GM23248 (cell line): Measurements from ENCODE around the gene TNS3. TPM values are rescaled to one million over a fixed set of nuclear protein-coding genes. Genes with fewer than 3 reads are reported as not detected.

Experiments used
- DNase-seq: peaks from one replicate; pipeline ENCODE4 v3.0.0-alpha.2; 2015
- H2AFZ ChIP-seq: fragments of 200-600 bp; sonication (generic); 2 replicates; pipeline ENCODE4 v1.6.1; 2016; ENCODE audit warnings: antibody characterized with exemption
- H3F3A ChIP-seq: fragments of 200-600 bp; sonication (generic); 2 replicates; pipeline ENCODE4 v1.6.1; 2016; ENCODE audit warnings: mild to moderate bottlenecking, antibody characterized with exemption, mixed run types; ENCODE audit not compliant: insufficient read depth
- H3K27ac ChIP-seq: fragments of 200-600 bp; sonication (generic); 2 replicates; pipeline ENCODE4 v1.5.1; 2016; ENCODE audit warnings: mild to moderate bottlenecking
- H3K27me3 ChIP-seq: fragments of 200-600 bp; sonication (generic); replicated peaks from 2 replicates; pipeline ENCODE4 v1.6.1; 2016; ENCODE audit warnings: mild to moderate bottlenecking; ENCODE audit not compliant: insufficient read depth
- H3K36me3 ChIP-seq: fragments of 200-600 bp; sonication (generic); 2 replicates; pipeline ENCODE4 v1.6.1; 2016; ENCODE audit warnings: low read depth, mild to moderate bottlenecking
- H3K4me1 ChIP-seq: fragments of 200-600 bp; sonication (generic); 2 replicates; pipeline ENCODE4 v1.6.1; 2016; ENCODE audit warnings: mild to moderate bottlenecking; ENCODE audit not compliant: insufficient read depth
- H3K4me2 ChIP-seq: fragments of 200-600 bp; sonication (generic); one replicate; pipeline ENCODE4 v1.6.1; 2016; ENCODE audit warnings: mild to moderate bottlenecking; ENCODE audit not compliant: unreplicated experiment
- H3K4me3 ChIP-seq: fragments of 200-600 bp; sonication (generic); 2 replicates; pipeline ENCODE4 v1.5.1; 2016; ENCODE audit warnings: mild to moderate bottlenecking
- H3K79me2 ChIP-seq: fragments of 200-600 bp; sonication (generic); 2 replicates; pipeline ENCODE4 v1.6.1; 2016; ENCODE audit warnings: mild to moderate bottlenecking; ENCODE audit not compliant: insufficient read depth
- H3K9ac ChIP-seq: fragments of 200-600 bp; sonication (generic); 2 replicates; pipeline ENCODE4 v1.6.1; 2016; ENCODE audit warnings: mild to moderate bottlenecking
- H3K9me2 ChIP-seq: fragments of 200-600 bp; sonication (generic); 2 replicates; pipeline ENCODE4 v1.6.1; 2016; ENCODE audit warnings: mixed run types, mild to moderate bottlenecking, moderate library complexity; ENCODE audit not compliant: insufficient read depth
- H3K9me3 ChIP-seq: fragments of 200-600 bp; sonication (generic); one replicate; pipeline ENCODE4 v1.6.1; 2017; ENCODE audit warnings: low read depth
- H4K20me1 ChIP-seq: fragments of 200-600 bp; sonication (generic); 2 replicates; pipeline ENCODE4 v1.6.0; 2016; ENCODE audit not compliant: insufficient read depth
- EZH2 ChIP-seq: fragments of 200-600 bp; sonication (generic); IDR thresholded peaks from 2 replicates; pipeline ENCODE4 v1.6.1; 2018; ENCODE audit warnings: antibody characterized with exemption, mild to moderate bottlenecking; ENCODE audit not compliant: insufficient read depth, poor library complexity, severe bottlenecking
- EZH2phosphoT487 ChIP-seq: fragments of 200-600 bp; sonication (generic); IDR thresholded peaks from 2 replicates; pipeline ENCODE4 v1.6.1; 2018; ENCODE audit warnings: antibody characterized with exemption, moderate library complexity, mild to moderate bottlenecking, low read depth; ENCODE audit not compliant: insufficient read depth
- WGBS, 2 experiments: methylation state at CpG; one replicate each; pipeline ENCODE4 v1.1.6; 2015 to 2017; ENCODE audit warnings: low lambda C conversion rate in 2 of 2, low coverage in 1 of 2; ENCODE audit errors: missing lambda C conversion rate in 2 of 2; 5-methylcytosine and 5-hydroxymethylcytosine counted together
- in situ Hi-C: fragments of 300-500 bp; cut with MboI; formaldehyde crosslinking; loops from 2 replicates; pipeline ENCODE4 v1.15.0; 2020
- polyA plus RNA-seq: library from polyadenylated mRNA; unstranded; fragments of >200 nt; fragmentation: Nextera tagmentation; extraction: Ambion mirVana; gene quantifications from 2 replicates; pipeline ENCODE4 v1.2.1, GENCODE V29; 2016
- total RNA-seq: library from RNA; depleted of rRNA; stranded (reverse); fragments of >200 nt; shearing (Covaris generic); gene quantifications from 2 replicates; pipeline ENCODE4 v1.2.3, GENCODE V29; 2014

TNS3 gene
- total and polyA plus RNA-seq, 2 experiments from 2014 or later, result 18.6 to 47.0 TPM

- no peaks in the 10 kb centered on the region for H3K27me3 ChIP-seq
- H3K9ac ChIP-seq, result no peak overlapping the region
- no peak for TF ChIP-seq EZH2
- TF ChIP-seq EZH2phosphoT487, result no peak
- no peak overlapping the region for H3K27ac ChIP-seq
- peaks cover 18% of the 10 kb centered on the region for H3K4me1 ChIP-seq
- no peak overlapping the region for H3K4me2 ChIP-seq
- in situ Hi-C loops, result no loop called here
- no peaks in the 10 kb centered on the region for H3K36me3 ChIP-seq
- H4K20me1 ChIP-seq, result no peaks in the 10 kb centered on the region
- H3K79me2 ChIP-seq, result peaks cover 83% of the 10 kb centered on the region
- no peaks in the 10 kb centered on the region for H3F3A ChIP-seq
- no peak overlapping the region for H3K4me3 ChIP-seq
- 92 to 97% methylated on average over 14 of the region's 14 CpGs for WGBS, 2 experiments
- H3K9me3 ChIP-seq, result no peaks in the 10 kb centered on the region
- no peak for DNase-seq
- H3K9me2 ChIP-seq, result no peaks in the 10 kb centered on the region
- H2AFZ ChIP-seq, result no peak overlapping the region
These were observed 89.1 kb downstream of the TNS3 start for GRCh38 chr7:47492716-47493325.

GRCh38 chr7:47490501-47491265 is 91.2 kb downstream of the TNS3 start:
- peaks cover 9% of the 10 kb centered on the region for H3K4me1 ChIP-seq
- H4K20me1 ChIP-seq, result no peaks in the 10 kb centered on the region
- 0 out of 2 replicates have a peak, but pooled peaks cover 6% of the 10 kb centered on the region for H3F3A ChIP-seq
- H3K36me3 ChIP-seq, result no peaks in the 10 kb centered on the region
- no peaks in the 10 kb centered on the region for H3K27me3 ChIP-seq
- no peak overlapping the region for H3K27ac ChIP-seq
- WGBS, 2 experiments, result 92 to 94% methylated on average over 24 of the region's 24 CpGs
- no peaks in the 10 kb centered on the region for H3K9me3 ChIP-seq
- no peaks in the 10 kb centered on the region for H3K9me2 ChIP-seq
- H3K79me2 ChIP-seq, result peaks cover 70% of the 10 kb centered on the region
- no peak overlapping the region for H2AFZ ChIP-seq
- DNase-seq, result no peak
- no peak overlapping the region for H3K4me3 ChIP-seq
- in situ Hi-C loops, result no loop called here
- H3K9ac ChIP-seq, result no peak overlapping the region
- TF ChIP-seq EZH2 (no peak), EZH2phosphoT487 (no peak)
- H3K4me2 ChIP-seq, result no peak overlapping the region

GRCh38 chr7:47489624-47490023 is 92.3 kb downstream of the TNS3 start:
- no peak overlapping the region for H3K4me3 ChIP-seq
- peaks cover 70% of the 10 kb centered on the region for H3K79me2 ChIP-seq
- no peak overlapping the region for H3K4me2 ChIP-seq
- no peaks in the 10 kb centered on the region for H3K27me3 ChIP-seq
- no peak overlapping the region for H2AFZ ChIP-seq
- no peaks in the 10 kb centered on the region for H4K20me1 ChIP-seq
- H3K9me2 ChIP-seq, result no peaks in the 10 kb centered on the region
- 87 to 89% methylated on average over 7 of the region's 7 CpGs for WGBS, 2 experiments
- H3K4me1 ChIP-seq, result peaks cover 10% of the 10 kb centered on the region
- H3K27ac ChIP-seq, result no peak overlapping the region
- H3F3A ChIP-seq, result 0 out of 2 replicates have a peak, but pooled peaks cover 6% of the 10 kb centered on the region
- H3K36me3 ChIP-seq, result no peaks in the 10 kb centered on the region
- H3K9ac ChIP-seq, result no peak overlapping the region
- in situ Hi-C loops, result no loop called here
- DNase-seq, result no peak
- no peak for TF ChIP-seq EZH2phosphoT487
- no peak for TF ChIP-seq EZH2
- no peaks in the 10 kb centered on the region for H3K9me3 ChIP-seq

- 0 out of 2 replicates have a peak, but pooled peaks cover 6% of the 10 kb centered on the region for H3F3A ChIP-seq
- no peak for DNase-seq
- H3K36me3 ChIP-seq, result no peaks in the 10 kb centered on the region
- 94 to 95% methylated on average over 8 of the region's 8 CpGs for WGBS, 2 experiments
- no peak overlapping the region for H3K27ac ChIP-seq
- no peak overlapping the region for H3K4me2 ChIP-seq
- no peak overlapping the region for H2AFZ ChIP-seq
- no peaks in the 10 kb centered on the region for H4K20me1 ChIP-seq
- no peak overlapping the region for H3K9ac ChIP-seq
- 0 out of 2 replicates have a peak, but pooled peaks cover 4% of the 10 kb centered on the region for H3K4me1 ChIP-seq
- no peak overlapping the region for H3K4me3 ChIP-seq
- no peaks in the 10 kb centered on the region for H3K9me3 ChIP-seq
- H3K9me2 ChIP-seq, result no peaks in the 10 kb centered on the region
- H3K79me2 ChIP-seq, result peaks cover 65% of the 10 kb centered on the region
- no peaks in the 10 kb centered on the region for H3K27me3 ChIP-seq
- in situ Hi-C loops, result no loop called here
- TF ChIP-seq EZH2phosphoT487, result no peak
- TF ChIP-seq EZH2, result no peak
These were observed 93.0 kb downstream of the TNS3 start for GRCh38 chr7:47488969-47489342.
